Naive B cell (primary cell): ENCODE data around the gene SLC20A1. TPM values are rescaled to one million over a fixed set of nuclear protein-coding genes. Genes with fewer than 3 reads are reported as not detected.
"Not testable (repeated sequence)": the region's sequence is repeated elsewhere in the genome, so short reads cannot be mapped to it uniquely, and the experiment has no call there.

ENCODE experiments used
- ATAC-seq, 2 donors: fragments of 150-1000 bp; cut with Tn5 transposase; 2 replicates each; pipeline ENCODE4 v1.10.0; 2021; ENCODE audit warnings: low read depth in 2 of 2, mild to moderate bottlenecking in 2 of 2, moderate library complexity in 2 of 2
- DNase-seq: peaks from one replicate; pipeline ENCODE4 v3.0.0; 2022
- H3K27ac Mint-ChIP-seq, 6 donors: one replicate each; pipeline ENCODE4 v1.8.0; 2020 to 2022; ENCODE audit warnings: mild to moderate bottlenecking in 6 of 6, mixed read lengths in 6 of 6, moderate library complexity in 5 of 6, inconsistent platforms in 2 of 6
- H3K27me3 Mint-ChIP-seq, 3 donors: one replicate each; pipeline ENCODE4 v1.8.0; 2021 to 2022; ENCODE audit warnings: mixed read lengths in 3 of 3, mild to moderate bottlenecking in 1 of 3
- H3K36me3 Mint-ChIP-seq, 2 donors: one replicate each; pipeline ENCODE4 v1.8.0; 2020 to 2022; ENCODE audit warnings: mixed read lengths in 2 of 2, inconsistent platforms in 1 of 2, mild to moderate bottlenecking in 1 of 2
- H3K4me1 Mint-ChIP-seq, 3 donors: one replicate each; pipeline ENCODE4 v1.8.0; 2020 to 2022; ENCODE audit warnings: mixed read lengths in 3 of 3, inconsistent platforms in 1 of 3, mild to moderate bottlenecking in 1 of 3, moderate library complexity in 1 of 3
- H3K4me3 Mint-ChIP-seq, 8 donors: one replicate each; pipeline ENCODE4 v1.8.0; 2020 to 2022; ENCODE audit warnings: mild to moderate bottlenecking in 8 of 8, mixed read lengths in 8 of 8, moderate library complexity in 8 of 8, inconsistent platforms in 2 of 8
- H3K9me3 Mint-ChIP-seq, 7 donors: one replicate each; pipeline ENCODE4 v1.8.0; 2020 to 2022; ENCODE audit warnings: mixed read lengths in 7 of 7, mild to moderate bottlenecking in 5 of 7, inconsistent platforms in 2 of 7, moderate library complexity in 1 of 7
- polyA plus RNA-seq, 6 donors: library from polyadenylated mRNA; unstranded; fragments of 300-500 nt; fragmentation: Illumina TruSeq; gene quantifications; one replicate each; pipeline ENCODE4 v1.2.3, GENCODE V29; 2021; ENCODE audit warnings: low read depth in 6 of 6

SLC20A1 gene
- 10 to 100 TPM in 5 of 6 donors, 1 to 10 TPM in 1; 6.5 to 19.3 (median 13.1) TPM for polyA plus RNA-seq

- peaks cover 17 to 25% (median 19%) of the 10 kb centered on the region in 3 donors for H3K4me1 Mint-ChIP-seq
- peaks cover 0 to 17% of the 10 kb centered on the region in 2 donors for H3K36me3 Mint-ChIP-seq
- peak; percentile 85 to 86 for ATAC-seq
- peak within 1 kb of the TSS; percentile 81 to 98 (median 94) for H3K27ac Mint-ChIP-seq
- no peaks in the 10 kb centered on the region for H3K27me3 Mint-ChIP-seq
- peak within 1 kb of the TSS; percentile 79 to 94 (median 93) for H3K4me3 Mint-ChIP-seq
- peak; percentile 100 for DNase-seq
- H3K9me3 Mint-ChIP-seq = no peaks in the 10 kb centered on the region
Measured at GRCh38 chr2:112645310-112646101, at the start of gene SLC20A1. SLC20A1 (plus strand) TSS chr2:112645939; CDS start chr2:112646829, 890 bp downstream.

GRCh38 chr2:112597537-112598322 is 48.0 kb upstream of the SLC20A1 start:
- peaks cover 8 to 9% of the 10 kb centered on the region in 2 donors for H3K36me3 Mint-ChIP-seq
- no peak for ATAC-seq
- DNase-seq = no peak
- H3K4me1 Mint-ChIP-seq = peaks cover 5 to 7% (median 7%) of the 10 kb centered on the region in 3 donors
- no peaks in the 10 kb centered on the region for H3K9me3 Mint-ChIP-seq
- H3K4me3 Mint-ChIP-seq = no peak overlapping the region
- no peaks in the 10 kb centered on the region for H3K27me3 Mint-ChIP-seq
- no peak overlapping the region for H3K27ac Mint-ChIP-seq

GRCh38 chr2:112600634-112601033 is 45.1 kb upstream of the SLC20A1 start:
- DNase-seq (no peak), ATAC-seq (no peak)
- Mint-ChIP-seq H3K4me3 (no peak overlapping the region), H3K9me3 (no peaks in the 10 kb centered on the region), H3K4me1 (peaks cover 5 to 7% (median 7%) of the 10 kb centered on the region in 3 donors), H3K27ac (no peak overlapping the region), H3K27me3 (no peaks in the 10 kb centered on the region), H3K36me3 (no peaks in the 10 kb centered on the region)

DNA sequence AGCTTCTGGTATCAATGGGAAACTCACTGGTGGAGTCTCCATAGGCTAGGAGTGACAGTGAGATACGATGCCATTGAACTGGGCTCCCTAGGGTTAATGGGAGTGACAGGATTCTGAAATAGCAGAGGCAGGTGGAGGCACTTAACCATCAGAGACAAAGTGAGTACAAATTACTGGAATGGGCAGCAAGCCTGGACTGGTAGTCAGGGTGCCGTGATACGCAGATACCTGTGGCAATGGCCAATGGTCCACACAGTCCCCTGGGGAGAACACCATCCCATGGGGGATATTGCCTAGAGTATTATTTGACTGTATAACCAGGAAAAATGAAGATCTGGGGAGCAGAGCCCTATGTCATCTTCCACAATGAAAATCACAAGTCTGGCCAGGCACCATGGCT is 44.0 kb upstream of the SLC20A1 start:
- Mint-ChIP-seq H3K4me1 (peaks cover 5 to 7% (median 7%) of the 10 kb centered on the region in 3 donors), H3K27me3 (no peaks in the 10 kb centered on the region), H3K4me3 (no peak overlapping the region), H3K9me3 (no peaks in the 10 kb centered on the region), H3K36me3 (no peaks in the 10 kb centered on the region), H3K27ac (no peak overlapping the region)
- no peak for ATAC-seq
- DNase-seq = no peak

GRCh38 chr2:112602917-112603316 is 42.8 kb upstream of the SLC20A1 start:
- H3K36me3 Mint-ChIP-seq = no peaks in the 10 kb centered on the region
- no peak for ATAC-seq
- H3K27me3 Mint-ChIP-seq = no peaks in the 10 kb centered on the region
- H3K27ac Mint-ChIP-seq = no peak overlapping the region
- no peaks in the 10 kb centered on the region for H3K9me3 Mint-ChIP-seq
- H3K4me3 Mint-ChIP-seq = no peak overlapping the region
- peaks cover 5 to 7% (median 7%) of the 10 kb centered on the region in 3 donors for H3K4me1 Mint-ChIP-seq
- DNase-seq = no peak

DNA sequence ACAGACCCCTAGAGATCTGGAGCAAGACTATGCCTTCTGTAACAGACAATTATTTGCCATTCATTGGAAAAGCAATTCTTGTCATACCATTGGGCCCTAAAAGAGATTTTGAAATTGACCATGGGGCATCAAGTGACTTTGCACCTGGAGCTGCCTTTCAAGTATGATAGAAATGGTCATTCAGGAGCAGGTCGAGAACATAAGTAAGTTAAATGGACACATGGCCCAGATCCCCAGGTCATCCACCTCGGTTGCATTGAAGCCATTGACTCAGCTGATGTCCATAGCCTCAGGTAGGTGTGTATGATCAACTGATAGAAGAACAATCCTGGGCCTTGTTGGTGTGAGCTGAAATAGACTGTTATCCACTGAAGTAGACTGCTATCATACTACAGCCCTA is 42.0 kb upstream of the SLC20A1 start:
- peaks cover 5 to 7% (median 7%) of the 10 kb centered on the region in 3 donors for H3K4me1 Mint-ChIP-seq
- ATAC-seq (no peak), DNase-seq (no peak)
- H3K36me3 Mint-ChIP-seq = no peaks in the 10 kb centered on the region
- peaks cover 0 to 3% (median 0%) of the 10 kb centered on the region in 7 donors for H3K9me3 Mint-ChIP-seq
- peak overlapping the region in 1 of 6 donors; percentile 41 for H3K27ac Mint-ChIP-seq
- H3K27me3 Mint-ChIP-seq = no peaks in the 10 kb centered on the region
- H3K4me3 Mint-ChIP-seq = no peak overlapping the region

DNA sequence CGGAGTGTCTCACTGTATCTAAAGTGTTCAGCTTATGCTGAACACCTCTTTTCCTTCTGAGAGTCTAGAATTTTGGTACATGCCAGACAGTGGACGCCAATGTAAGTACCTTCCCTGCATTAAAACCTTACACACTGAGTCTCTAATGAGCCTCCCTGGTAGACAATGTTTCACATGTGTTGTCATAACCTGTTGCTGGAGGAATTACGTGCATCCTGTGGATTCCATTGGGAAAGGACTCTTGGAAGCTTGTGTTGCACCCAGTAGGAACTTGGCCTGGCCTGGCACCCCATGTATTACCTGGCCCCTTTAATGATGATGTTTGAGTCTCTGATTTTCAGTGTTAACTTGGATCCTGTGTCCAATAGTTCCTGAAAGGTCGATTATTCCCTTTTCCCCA is 40.8 kb upstream of the SLC20A1 start:
- DNase-seq (no peak), ATAC-seq (no peak)
- peaks cover 3 to 4% (median 3%) of the 10 kb centered on the region in 3 donors for H3K4me1 Mint-ChIP-seq
- H3K4me3 Mint-ChIP-seq = no peak overlapping the region
- H3K9me3 Mint-ChIP-seq = peaks cover 0 to 6% (median 0%) of the 10 kb centered on the region in 7 donors
- H3K27me3 Mint-ChIP-seq = no peaks in the 10 kb centered on the region
- no peak overlapping the region for H3K27ac Mint-ChIP-seq
- H3K36me3 Mint-ChIP-seq = no peaks in the 10 kb centered on the region

- Mint-ChIP-seq H3K4me1 (no peaks in the 10 kb centered on the region), H3K4me3 (no peak overlapping the region), H3K27me3 (no peaks in the 10 kb centered on the region), H3K36me3 (no peaks in the 10 kb centered on the region), H3K27ac (peak overlapping the region in 1 of 6 donors; percentile 52), H3K9me3 (peaks cover 0 to 11% (median 0%) of the 10 kb centered on the region in 7 donors)
- ATAC-seq = no peak
- no peak for DNase-seq
Measured at GRCh38 chr2:112605926-112606325, 39.8 kb upstream of the SLC20A1 start.

GRCh38 chr2:112606547-112606946 is 39.2 kb upstream of the SLC20A1 start:
- H3K9me3 Mint-ChIP-seq = peaks cover 0 to 11% (median 0%) of the 10 kb centered on the region in 7 donors
- no peaks in the 10 kb centered on the region for H3K36me3 Mint-ChIP-seq
- H3K4me3 Mint-ChIP-seq = no peak overlapping the region
- H3K27me3 Mint-ChIP-seq = no peaks in the 10 kb centered on the region
- ATAC-seq (no peak), DNase-seq (no peak)
- peak overlapping the region in 1 of 6 donors; percentile 19 for H3K27ac Mint-ChIP-seq
- H3K4me1 Mint-ChIP-seq = no peaks in the 10 kb centered on the region

- Mint-ChIP-seq H3K36me3 (no peaks in the 10 kb centered on the region), H3K9me3 (peaks cover 0 to 11% (median 0%) of the 10 kb centered on the region in 7 donors), H3K4me3 (no peak overlapping the region), H3K27ac (no peak overlapping the region), H3K27me3 (peaks cover 0 to 10% (median 0%) of the 10 kb centered on the region in 3 donors), H3K4me1 (no peaks in the 10 kb centered on the region)
- ATAC-seq = no peak
- no peak for DNase-seq
Measured at GRCh38 chr2:112607680-112608438, 37.9 kb upstream of the SLC20A1 start.

- DNase-seq, H3K36me3 Mint-ChIP-seq, H3K27ac Mint-ChIP-seq, H3K4me1 Mint-ChIP-seq, ATAC-seq, H3K4me3 Mint-ChIP-seq: not testable (repeated sequence)
- Mint-ChIP-seq H3K27me3 (peaks cover 0 to 10% (median 0%) of the 10 kb centered on the region in 3 donors), H3K9me3 (peaks cover 0 to 11% (median 0%) of the 10 kb centered on the region in 7 donors)
Measured at GRCh38 chr2:112609320-112609719, 36.4 kb upstream of the SLC20A1 start.

DNA sequence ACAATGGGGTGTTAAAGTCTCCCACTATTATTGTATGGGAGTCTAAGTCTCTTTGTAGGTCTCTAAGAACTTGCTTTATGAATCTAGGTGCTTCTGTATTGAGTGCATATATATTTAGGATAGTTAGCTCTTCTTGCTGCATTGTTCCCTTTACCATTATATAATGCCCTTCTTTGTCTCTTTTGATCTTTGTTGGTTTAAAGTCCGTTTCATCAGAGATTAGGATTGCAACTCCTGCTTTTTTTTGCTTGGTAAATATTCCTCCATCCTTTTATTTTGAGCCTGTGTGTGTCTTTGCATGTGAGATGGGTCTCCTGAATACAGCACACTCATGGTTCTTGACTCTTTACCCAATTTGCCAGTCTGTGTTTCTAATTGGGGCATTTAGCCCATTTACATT is 33.5 kb upstream of the SLC20A1 start:
- H3K4me3 Mint-ChIP-seq, H3K36me3 Mint-ChIP-seq, DNase-seq, ATAC-seq, H3K4me1 Mint-ChIP-seq: not testable (repeated sequence)
- peak overlapping the region in 1 of 6 donors; percentile 36 for H3K27ac Mint-ChIP-seq
- peaks cover 0 to 11% (median 0%) of the 10 kb centered on the region in 7 donors for H3K9me3 Mint-ChIP-seq
- H3K27me3 Mint-ChIP-seq = peaks cover 0 to 10% (median 0%) of the 10 kb centered on the region in 3 donors
